ENCODE data around the gene SLC35A3.

The SLC35A3 gene

GRCh38 chr1:100010804-100011203 is 41.0 kb downstream of the SLC35A3 start:
- Histone ChIP-seq H3K9me3 (replicated peaks; ENCODE audit: insufficient read depth, low read length) (no peaks in the 10 kb centered on the region), H3K27me3 (replicated peaks; ENCODE audit: insufficient read depth, low read length) (no peaks in the 10 kb centered on the region), H3K79me2 (ENCODE audit: low read length) (no peaks in the 10 kb centered on the region), H3K9ac (ENCODE audit: low read length) (no peak overlapping the region), H3K27ac (ENCODE audit: low read length) (no peak overlapping the region), H3F3A (ENCODE audit: insufficient read depth, low read length) (no peaks in the 10 kb centered on the region), H3K4me1 (ENCODE audit: low read length) (no peaks in the 10 kb centered on the region), H3K9me2 (replicated peaks; ENCODE audit: insufficient read depth, low read length) (no peaks in the 10 kb centered on the region), H3K36me3 (replicated peaks; ENCODE audit: insufficient read depth, low read length) (no peaks in the 10 kb centered on the region), H4K20me1 (ENCODE audit: insufficient read depth, low read length) (no peaks in the 10 kb centered on the region), H2AFZ (ENCODE audit: low read length) (no peak overlapping the region), H3K4me2 (ENCODE audit: low read depth, low read length) (no peak overlapping the region), H3K4me3 (ENCODE audit: low read length) (no peak overlapping the region)
- no peak for TF ChIP-seq CTCF (IDR thresholded peaks at IDR 0.05; ENCODE audit: low read length)
- no peak for TF ChIP-seq EZH2phosphoT487 (IDR thresholded peaks at IDR 0.05; ENCODE audit: low read length)
- TF ChIP-seq EZH2 (optimal IDR thresholded peaks at IDR 0.05; ENCODE audit: low read depth, low read length) = no peak
- DNase-seq = no peak

- Histone ChIP-seq H3K9me3 (replicated peaks; ENCODE audit: insufficient read depth, low read length) (no peaks in the 10 kb centered on the region), H3K27ac (ENCODE audit: low read length) (no peak overlapping the region), H3K4me3 (ENCODE audit: low read length) (no peak overlapping the region), H3K36me3 (replicated peaks; ENCODE audit: insufficient read depth, low read length) (no peaks in the 10 kb centered on the region), H3K79me2 (ENCODE audit: low read length) (no peaks in the 10 kb centered on the region), H3K9me2 (replicated peaks; ENCODE audit: insufficient read depth, low read length) (no peaks in the 10 kb centered on the region), H3K27me3 (replicated peaks; ENCODE audit: insufficient read depth, low read length) (no peaks in the 10 kb centered on the region), H3K4me1 (ENCODE audit: low read length) (no peaks in the 10 kb centered on the region), H3F3A (ENCODE audit: insufficient read depth, low read length) (no peaks in the 10 kb centered on the region), H4K20me1 (ENCODE audit: insufficient read depth, low read length) (no peaks in the 10 kb centered on the region), H3K4me2 (ENCODE audit: low read depth, low read length) (no peak overlapping the region), H3K9ac (ENCODE audit: low read length) (no peak overlapping the region), H2AFZ (ENCODE audit: low read length) (no peak overlapping the region)
- TF ChIP-seq CTCF (IDR thresholded peaks at IDR 0.05; ENCODE audit: low read length) = no peak
- TF ChIP-seq EZH2 (optimal IDR thresholded peaks at IDR 0.05; ENCODE audit: low read depth, low read length) = no peak
- TF ChIP-seq EZH2phosphoT487 (IDR thresholded peaks at IDR 0.05; ENCODE audit: low read length) = no peak
- no peak for DNase-seq
These were observed 49.4 kb downstream of the SLC35A3 start for GRCh38 chr1:100019220-100019619.

GRCh38 chr1:100023482-100023881 is 53.7 kb downstream of the SLC35A3 start:
- TF ChIP-seq EZH2phosphoT487 (IDR thresholded peaks at IDR 0.05; ENCODE audit: low read length) (no peak), EZH2 (optimal IDR thresholded peaks at IDR 0.05; ENCODE audit: low read depth, low read length) (no peak), CTCF (IDR thresholded peaks at IDR 0.05; ENCODE audit: low read length) (no peak)
- DNase-seq = no peak
- H2AFZ ChIP-seq (ENCODE audit: low read length) = no peak overlapping the region
- H3K36me3 ChIP-seq (replicated peaks; ENCODE audit: insufficient read depth, low read length) = no peaks in the 10 kb centered on the region
- H3K4me1 ChIP-seq (ENCODE audit: low read length) = no peaks in the 10 kb centered on the region
- no peaks in the 10 kb centered on the region for H3K9me3 ChIP-seq (replicated peaks; ENCODE audit: insufficient read depth, low read length)
- no peaks in the 10 kb centered on the region for H4K20me1 ChIP-seq (ENCODE audit: insufficient read depth, low read length)
- H3K4me3 ChIP-seq (ENCODE audit: low read length) = no peak overlapping the region
- no peak overlapping the region for H3K4me2 ChIP-seq (ENCODE audit: low read depth, low read length)
- no peaks in the 10 kb centered on the region for H3K79me2 ChIP-seq (ENCODE audit: low read length)
- H3K9me2 ChIP-seq (replicated peaks; ENCODE audit: insufficient read depth, low read length) = no peaks in the 10 kb centered on the region
- H3K9ac ChIP-seq (ENCODE audit: low read length) = no peak overlapping the region
- no peaks in the 10 kb centered on the region for H3F3A ChIP-seq (ENCODE audit: insufficient read depth, low read length)
- H3K27me3 ChIP-seq (replicated peaks; ENCODE audit: insufficient read depth, low read length) = no peaks in the 10 kb centered on the region
- no peak overlapping the region for H3K27ac ChIP-seq (ENCODE audit: low read length)
